HG03520 (cell line): ENCODE data around the gene SMAD3.
A peak's percentile ranks its signal among the peaks of the same experiment; 100 is the strongest.
"Not testable (repeated sequence)": the region's sequence is repeated elsewhere in the genome, so short reads cannot be mapped to it uniquely, and the experiment has no call there.

Experiments used
- ATAC-seq: cut with Tn5 transposase; IDR thresholded peaks from one replicate; pipeline ENCODE4 v1.9.1; 2021; ENCODE audit warnings: mild to moderate bottlenecking, moderate library complexity; ENCODE audit not compliant: unreplicated experiment

The SMAD3 gene

GRCh38 chr15:67062369-67062985 is 2.9 kb upstream of the SMAD3 start:
- ATAC-seq, result no peak

- no peak for ATAC-seq
Measured at GRCh38 chr15:67063689-67064606, 1.5 kb upstream of the SMAD3 start.

- ATAC-seq, result peak; percentile 40
Measured at GRCh38 chr15:67064607-67065530, 533 bp upstream of the SMAD3 start.

GRCh38 chr15:67066041-67066958 is 898 bp downstream of the SMAD3 start:
- ATAC-seq, result no peak

- ATAC-seq, result no peak
Measured at GRCh38 chr15:67066959-67067853, 1.8 kb downstream of the SMAD3 start.

GRCh38 chr15:67067930-67068551 is 2.6 kb downstream of the SMAD3 start:
- no peak for ATAC-seq

- ATAC-seq, result no peak
Measured at GRCh38 chr15:67068710-67069400, 3.5 kb downstream of the SMAD3 start.

- no peak for ATAC-seq
Measured at GRCh38 chr15:67070150-67070549, 4.7 kb downstream of the SMAD3 start.

- no peak for ATAC-seq
Measured at GRCh38 chr15:67070892-67071664, 5.7 kb downstream of the SMAD3 start.

GRCh38 chr15:67072442-67072841 is 7.0 kb downstream of the SMAD3 start:
- no peak for ATAC-seq

GRCh38 chr15:67072958-67073357 is 7.6 kb downstream of the SMAD3 start:
- ATAC-seq, result no peak

GRCh38 chr15:67074886-67075229 is 9.5 kb downstream of the SMAD3 start:
- ATAC-seq, result no peak

- ATAC-seq, result not testable (repeated sequence)
Measured at GRCh38 chr15:67075555-67076135, 10.2 kb downstream of the SMAD3 start.

- ATAC-seq, result no peak
Measured at GRCh38 chr15:67076147-67076843, 10.9 kb downstream of the SMAD3 start.

GRCh38 chr15:67077641-67078215 is 12.3 kb downstream of the SMAD3 start:
- no peak for ATAC-seq

- ATAC-seq, result no peak
Measured at GRCh38 chr15:67079361-67079760, 14.0 kb downstream of the SMAD3 start.
